ENCODE measurements around the gene TBC1D10A.
A peak's percentile ranks its signal among the peaks of the same experiment; 100 is the strongest.

Gene TBC1D10A

DNA sequence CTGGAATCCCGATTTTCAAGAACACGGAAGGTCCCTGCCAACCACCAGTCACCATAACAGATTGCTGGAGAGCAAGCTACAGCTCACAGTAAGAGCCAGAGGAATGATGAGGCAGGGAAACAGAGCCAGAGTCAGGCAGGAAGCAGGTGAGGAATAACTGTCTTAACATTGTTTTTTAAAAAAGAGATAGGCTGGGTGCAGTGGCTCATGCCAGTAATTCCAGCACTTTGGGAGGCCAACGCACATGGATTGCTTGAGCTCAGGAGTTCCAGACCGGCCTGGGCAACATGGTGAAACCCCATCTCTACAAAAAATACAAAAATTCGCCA, 24.0 kb downstream of the TBC1D10A start:
- no peak for DNase-seq

DNA sequence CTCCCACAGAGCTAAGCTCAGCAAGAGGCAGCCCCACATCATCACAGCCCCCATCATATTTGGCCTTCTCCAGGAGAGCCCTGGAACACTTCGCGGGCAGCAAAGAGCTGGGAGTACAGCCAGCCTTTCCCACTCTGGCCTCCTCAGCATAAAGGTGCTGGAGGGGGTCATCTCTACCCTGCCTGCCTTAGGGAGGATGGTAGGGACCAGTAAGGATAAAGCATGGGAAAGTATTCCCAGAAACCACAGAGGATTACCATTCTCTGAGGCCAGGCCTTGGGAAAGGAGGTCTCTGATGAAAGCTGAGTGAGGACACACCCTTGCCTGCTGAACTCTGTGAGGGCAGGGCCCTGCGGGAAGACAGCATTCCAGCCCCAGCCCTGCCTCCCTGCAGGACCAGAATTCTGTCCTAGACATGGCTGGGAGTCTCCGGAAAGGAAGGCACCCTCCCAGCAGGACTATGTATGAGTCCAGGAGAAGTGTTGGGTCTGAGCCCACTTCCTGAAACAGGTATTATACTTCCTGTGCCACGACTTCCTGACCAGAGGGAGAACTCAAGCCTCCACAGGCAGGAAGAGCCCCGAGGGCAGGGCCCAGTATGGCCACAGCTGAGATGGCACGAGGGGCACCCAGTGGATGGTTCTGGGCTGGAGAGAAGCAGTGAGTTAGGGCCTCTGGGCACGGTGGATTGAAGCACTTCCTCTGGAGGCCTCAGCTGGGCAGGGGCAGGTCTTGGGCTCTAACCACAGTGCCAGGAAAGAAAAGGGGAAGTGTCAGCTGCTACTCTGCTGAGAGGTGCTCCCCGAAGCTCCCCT, 24.5 kb downstream of the TBC1D10A start:
- DNase-seq, result peak in 10 of 56 donors; percentile 16 to 35 (median 22)

DNA sequence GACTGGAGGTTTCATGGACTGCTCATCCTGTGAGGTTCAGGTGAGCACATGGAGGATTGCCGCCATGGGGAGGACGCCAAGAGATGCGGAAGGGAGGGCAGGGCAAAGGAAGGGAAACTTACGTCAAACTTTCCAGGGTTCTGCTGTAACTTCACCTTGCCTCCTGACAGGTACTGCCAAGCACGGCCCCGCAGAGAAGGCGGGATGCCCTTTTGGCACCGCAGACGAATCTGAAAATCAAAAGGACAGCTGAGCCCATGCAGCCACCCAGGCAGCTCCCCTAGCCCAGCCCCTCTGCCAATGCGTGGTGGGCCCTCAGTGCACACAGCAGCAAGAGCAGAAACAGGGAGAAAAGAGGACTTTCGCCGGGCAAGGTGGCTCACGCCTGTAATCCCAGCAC, 27.4 kb downstream of the TBC1D10A start:
- DNase-seq, result no peak

DNA sequence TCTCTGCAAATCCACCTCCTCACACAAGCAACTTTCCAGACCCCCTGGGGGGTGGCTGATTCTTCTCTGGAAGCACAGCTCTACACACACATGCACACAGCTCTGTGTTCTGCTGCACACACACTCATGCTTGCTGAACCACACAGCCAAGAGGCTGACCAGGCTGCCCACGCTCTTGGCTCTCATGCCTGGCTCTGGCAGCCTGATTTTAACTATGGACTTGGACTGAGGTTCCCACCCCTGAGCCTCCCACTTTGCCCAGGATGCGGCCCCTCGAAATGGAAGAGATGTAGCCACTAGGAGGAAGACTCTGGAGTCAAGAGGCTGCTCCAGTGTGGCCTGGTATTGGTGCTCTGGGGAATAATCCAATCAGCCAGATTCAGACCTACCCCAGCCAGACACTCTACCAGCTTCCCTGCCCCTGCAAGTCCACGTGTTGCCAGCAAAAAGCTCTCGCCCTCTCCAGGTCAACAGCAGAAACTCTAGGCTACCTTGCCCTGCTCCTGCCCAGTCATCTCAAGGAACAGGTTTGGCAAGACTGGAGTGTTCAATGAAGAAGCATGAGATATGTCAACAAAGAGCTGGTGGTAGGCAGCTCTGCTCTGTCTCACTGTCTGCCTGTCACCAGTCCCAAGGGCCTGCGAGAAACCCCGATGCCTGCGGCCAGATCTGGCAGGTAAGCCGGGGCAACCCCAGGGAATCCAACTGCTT, 28.6 kb downstream of the TBC1D10A start:
- DNase-seq, result no peak

DNA sequence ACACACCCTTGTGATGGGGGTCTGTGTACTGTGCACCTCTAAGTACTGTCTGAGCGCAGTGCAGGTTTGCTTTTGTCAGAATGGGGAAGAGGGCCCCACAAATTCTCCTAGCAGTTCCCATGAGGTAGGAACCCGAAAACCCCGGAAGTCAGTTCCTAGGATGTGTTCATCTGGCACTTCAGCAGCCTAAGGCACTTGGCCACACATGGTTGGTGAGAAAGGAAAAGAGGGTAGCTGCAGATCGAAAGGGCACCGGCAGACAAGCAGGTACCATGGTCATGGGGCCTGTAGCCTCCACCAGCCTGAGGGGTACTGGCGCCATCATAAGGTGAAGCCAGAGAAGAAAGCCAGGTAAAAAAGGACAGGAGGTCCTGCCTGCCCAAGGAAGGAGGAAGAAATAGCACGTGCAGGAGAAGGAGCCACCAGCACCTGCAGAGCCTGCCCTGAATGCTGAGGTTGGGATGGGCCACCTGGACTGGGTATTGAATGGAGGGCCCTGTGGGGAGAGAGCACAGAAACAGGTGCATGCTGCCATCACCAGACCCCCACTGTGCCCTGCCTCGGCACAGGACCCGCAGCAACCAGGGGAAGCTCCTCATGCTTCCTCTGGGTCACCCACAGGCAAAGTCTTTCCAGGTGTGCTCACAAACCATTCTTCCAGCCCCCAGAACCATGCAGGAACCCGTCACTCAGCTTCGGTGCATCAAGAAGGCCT, 29.3 kb downstream of the TBC1D10A start:
- DNase-seq, result no peak

DNA sequence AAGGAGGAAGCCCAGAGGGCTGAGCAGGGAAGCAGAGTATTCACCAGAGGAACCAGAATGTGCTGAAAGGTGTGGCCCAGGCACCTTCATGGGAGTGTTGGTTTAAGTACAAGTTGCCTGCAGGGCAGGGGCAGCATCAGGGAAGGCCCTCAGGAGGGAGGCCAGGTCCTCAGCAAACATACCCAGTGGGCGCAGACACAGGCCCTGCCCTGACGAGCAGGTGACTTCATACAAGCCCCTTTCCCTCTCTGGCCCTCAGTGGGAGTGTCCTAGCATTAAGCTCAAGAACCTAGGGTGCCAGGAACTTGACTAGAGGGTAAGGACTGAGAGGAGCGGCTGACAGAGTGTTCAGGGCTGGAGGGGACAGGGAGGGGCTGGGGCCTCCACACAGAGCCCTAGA, 29.9 kb downstream of the TBC1D10A start:
- DNase-seq, result no peak

DNA sequence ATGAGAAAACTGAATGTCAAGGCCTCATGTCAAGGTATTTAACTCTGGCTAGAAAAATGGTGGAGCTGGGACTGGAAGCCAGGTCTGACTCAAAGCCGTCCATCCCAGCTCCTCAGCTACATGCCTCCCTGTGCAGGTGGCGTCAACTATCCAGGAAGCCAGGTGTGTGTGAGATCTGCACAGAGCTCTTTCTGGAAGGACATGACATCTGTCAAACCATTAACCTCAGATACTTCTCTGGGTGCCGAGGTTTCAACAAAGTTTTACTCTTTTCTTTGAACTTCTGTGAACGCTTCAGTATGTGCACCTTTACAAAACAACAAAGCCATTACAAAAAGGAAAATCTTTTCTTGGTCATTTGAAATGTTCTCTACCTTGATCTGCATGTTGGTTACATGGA, 30.4 kb downstream of the TBC1D10A start:
- no peak for DNase-seq

DNA sequence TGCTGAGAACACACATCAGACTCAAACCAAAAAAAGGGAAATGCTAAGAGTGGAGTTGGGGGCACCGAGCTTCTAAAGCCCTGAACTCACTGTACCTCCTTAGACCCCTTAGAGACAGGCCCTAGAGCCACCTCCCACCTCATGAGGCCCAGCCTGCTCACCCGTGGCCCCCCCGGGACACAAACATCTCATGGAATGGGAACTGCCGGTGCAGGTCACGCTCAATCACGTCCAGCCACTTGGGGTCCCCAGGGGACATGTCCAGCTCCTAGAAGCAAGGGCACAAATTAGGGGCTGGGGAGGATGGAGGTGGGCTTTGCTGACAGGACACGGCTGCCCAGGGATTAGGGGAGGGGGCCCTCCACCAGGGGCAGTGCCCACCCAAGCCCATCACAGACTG, 31.2 kb downstream of the TBC1D10A start:
- no peak for DNase-seq

DNA sequence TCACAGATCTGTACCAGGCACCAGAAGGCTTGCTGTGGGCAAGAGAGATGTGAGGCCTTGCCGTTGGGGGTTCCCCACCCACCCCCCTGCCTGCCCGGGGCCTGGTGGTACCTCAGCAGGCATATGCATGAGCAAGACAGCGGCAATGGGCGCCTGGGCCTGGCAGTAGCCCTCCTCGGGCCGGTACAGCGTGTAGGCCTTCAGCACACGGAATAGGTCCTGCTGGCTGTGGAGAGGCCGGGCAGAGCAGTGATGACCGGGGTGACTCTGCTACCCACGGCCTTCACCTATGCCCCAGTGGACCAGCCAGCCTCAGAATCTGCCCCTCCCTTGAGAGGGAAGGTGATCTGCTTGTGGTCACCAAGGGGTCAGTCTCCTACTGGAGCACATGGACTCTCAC, 31.9 kb downstream of the TBC1D10A start:
- no peak for DNase-seq

DNA sequence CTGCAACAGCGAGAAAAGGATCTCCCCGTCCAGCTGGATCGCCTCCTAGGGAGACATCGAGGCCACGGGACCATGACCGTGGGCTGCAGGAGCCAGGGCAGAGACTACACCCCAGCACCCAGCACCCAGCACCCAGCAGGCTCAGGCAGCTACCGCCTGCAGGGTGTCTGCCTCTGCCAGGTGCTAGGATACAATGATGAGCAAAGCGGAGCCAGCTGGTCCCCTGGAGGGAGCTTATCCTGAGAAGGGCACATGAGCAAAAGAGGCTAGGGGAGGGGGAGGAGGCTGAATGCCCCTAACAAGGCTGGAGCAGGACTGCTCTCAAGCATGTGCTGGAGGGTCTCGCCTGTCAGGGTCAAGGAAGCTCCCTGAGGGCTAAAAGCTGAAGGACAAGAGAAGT, 32.7 kb downstream of the TBC1D10A start:
- no peak for DNase-seq

DNA sequence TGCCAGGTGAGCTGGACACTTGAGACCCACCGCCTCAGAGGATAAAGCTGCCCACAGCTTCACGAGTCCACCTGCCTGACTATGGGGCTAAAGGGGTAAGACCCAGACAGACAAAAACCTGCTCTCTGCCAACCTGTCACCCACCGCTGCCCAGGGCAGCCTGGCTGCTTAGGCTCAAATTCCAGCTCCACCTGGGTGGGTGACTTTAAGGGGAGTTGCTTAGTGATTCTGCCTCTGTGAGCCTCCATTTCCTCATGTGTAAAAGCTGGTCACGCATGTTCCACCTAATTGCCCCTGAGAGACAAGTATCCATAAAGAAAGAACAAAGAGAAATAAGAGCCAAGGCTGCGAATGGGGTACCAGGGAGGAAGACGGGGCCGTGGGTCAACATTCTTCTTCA, 33.7 kb downstream of the TBC1D10A start:
- no peak for DNase-seq

DNA sequence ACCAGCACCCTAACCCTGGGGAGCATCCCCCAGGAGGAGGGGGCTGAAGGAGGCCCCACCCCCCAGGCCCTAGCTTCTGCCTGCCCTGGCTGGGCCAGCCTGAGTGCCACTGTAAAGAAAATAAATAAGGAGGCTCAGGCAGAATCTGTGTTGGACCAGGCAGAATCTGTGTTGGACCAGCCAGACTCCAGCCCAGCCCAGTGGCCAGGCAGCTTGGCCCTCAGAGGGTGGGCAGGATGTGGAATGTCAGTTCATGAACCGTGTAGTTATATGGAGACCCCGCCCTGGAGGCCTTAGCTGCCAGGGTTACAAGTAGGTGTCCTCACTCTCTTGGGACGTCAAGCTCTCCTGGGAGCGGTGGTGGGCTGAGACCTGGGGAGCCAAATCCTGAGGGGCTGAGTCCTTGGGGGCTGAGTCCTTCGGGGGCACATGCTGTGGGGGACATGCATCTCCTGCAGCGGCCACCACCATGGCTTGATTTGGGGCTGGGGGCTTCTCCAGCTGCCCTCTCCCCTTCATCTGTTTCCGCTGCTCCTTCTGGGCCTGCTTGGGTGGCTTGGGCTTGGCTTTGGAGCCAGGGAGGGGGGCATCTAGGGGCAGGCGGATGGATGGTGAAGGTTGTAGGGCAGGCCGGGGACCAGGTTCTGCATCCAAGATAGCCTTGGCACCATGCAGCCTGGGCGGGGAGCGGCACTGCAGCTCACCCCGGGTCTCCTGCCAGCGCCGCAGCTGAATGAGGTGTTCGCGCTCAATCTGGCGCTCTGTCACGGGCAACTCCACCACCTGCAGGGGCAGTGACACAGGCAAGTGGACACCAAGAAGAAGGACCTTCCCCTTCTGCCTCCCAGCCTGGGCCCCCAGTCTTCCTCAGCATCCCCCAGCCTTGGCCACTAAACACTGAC, 34.4 kb downstream of the TBC1D10A start:
- peak in 2 of 56 donors; percentile 15 to 17 for DNase-seq

DNA sequence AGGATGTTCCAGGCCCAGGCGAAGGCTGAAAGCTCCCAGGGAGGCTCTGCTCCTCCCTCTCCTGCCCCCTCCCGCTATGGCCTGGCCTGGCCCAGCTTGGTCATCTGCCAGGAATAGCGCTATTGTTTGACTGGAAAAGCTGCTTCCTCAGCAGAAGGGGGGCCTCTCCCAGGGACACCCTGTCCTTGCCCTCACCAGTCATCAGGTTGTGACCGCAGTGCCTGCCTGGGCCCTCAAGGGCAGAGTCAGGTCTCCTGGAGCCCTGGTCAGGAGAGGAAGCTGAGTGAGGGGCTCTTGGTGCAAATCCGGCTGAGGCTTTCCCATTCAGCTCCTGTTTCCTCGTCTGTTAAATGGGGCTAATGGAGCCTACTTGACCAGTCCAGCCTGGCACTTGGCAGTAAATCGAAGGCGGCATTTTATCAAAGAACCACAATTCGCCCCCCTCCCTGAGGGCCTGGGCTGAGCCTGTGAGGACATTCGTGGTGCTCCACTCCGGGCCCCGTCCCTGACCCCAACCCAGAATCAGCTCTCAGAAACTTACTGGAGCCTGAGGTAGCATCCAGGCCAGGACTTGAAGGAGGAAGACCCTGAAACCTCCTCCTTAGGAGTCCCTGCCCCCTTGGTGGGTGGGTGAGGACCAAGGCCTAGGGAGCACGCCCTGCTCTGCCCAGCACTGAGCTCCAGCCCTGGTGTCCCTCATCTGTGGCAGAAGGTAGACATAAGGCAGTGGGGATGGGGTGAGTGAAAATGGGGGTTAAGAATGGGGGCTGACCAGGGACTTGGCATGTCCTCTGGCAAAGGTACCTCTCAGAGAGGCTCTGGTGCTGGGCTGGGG, 35.5 kb downstream of the TBC1D10A start:
- peak in 53 of 56 donors; percentile 25 to 90 (median 69) for DNase-seq

DNA sequence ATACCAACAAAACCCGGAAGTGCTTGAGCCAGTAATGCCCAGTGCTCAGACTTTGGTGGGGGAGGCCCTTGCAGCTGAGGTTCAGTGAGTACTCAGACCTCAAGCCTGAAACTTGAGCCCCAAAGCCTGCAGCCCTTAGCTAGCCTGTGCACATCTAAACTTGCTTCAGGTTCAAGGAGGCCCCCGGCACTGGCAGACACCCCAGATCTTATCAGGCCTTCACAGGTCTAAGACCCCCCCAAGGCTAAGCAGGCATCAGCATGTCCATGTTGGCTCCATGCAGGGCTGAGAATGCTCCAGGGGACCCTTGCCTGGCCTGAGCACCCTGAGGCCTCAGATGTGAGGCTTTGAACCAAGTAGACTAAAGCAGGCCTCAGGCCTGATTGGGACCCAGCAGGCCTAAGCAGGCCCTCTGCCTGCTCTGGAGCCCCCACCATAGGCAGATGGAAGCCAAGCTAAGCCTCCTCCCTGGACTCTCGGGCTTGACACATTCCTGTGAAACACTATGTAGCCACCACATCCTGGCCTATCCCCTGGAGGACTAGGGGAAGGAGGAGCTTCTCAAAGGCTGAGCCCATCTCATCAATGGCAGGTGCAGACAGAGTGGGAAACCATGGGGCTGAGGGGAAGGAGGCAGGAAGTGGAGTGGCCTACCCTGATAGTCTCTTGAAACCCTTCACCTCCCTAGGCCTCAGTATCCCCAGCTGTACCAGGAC, 36.2 kb downstream of the TBC1D10A start:
- peak in 2 of 56 donors; percentile 16 to 27 for DNase-seq

DNA sequence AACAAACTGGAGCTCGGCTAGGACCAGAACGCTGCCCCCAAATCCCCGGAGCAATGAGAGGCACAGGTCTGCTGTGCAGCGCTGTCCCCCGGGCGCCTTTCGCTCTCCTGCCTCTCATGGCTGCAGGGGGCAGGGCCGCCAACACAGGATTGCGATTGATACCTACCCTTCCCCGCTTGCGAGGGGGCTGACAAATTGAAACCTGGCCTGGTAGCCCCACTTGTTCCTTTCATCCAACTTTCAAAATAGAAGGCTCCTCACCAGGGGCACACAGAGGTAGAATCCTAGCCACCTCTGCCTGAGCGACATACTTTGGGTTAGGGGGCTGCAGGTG, 36.8 kb downstream of the TBC1D10A start:
- DNase-seq, result no peak

DNA sequence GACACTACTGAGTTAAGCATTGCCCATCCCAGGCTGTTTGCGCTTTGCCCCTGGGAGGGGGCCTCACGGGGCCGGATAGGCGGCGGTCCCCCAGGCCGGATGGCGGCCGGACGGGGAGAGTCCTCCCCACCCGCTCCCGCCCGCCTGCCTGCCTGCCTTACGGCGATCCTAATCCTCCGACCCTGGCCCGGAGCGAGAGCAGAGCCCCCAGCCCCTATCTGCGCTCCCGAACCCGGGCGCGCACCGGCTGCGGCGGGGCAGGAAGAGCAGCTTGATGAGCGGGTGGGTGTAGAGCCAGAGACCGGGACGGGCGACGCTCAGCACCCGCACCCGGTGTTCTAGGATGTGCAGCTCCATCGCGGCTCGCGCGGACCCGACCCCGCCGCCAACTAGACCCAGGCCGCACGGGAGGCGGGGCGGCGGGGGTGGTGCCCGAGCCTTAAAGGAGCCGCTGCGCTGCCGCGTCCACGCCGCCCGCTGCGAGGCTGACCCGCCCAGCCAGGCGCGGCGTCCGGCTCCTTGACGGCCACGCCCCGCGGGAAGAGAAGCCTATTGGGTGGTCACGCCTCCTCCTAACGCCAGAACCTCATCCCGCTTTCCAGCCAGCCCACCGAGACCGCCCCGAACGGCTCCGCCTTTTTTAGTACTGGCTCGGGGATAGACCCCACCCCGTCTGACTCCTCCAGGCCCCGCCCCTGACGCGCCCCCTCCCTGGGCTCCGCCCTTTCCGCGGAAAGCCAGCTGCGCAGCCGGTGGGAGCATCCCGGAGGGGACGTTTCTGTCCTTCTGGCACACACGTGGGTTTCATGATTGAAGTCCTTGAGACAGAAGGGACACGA, 37.4 kb downstream of the TBC1D10A start, which contains the start of gene CASTOR1:
Gene CASTOR1 (minus strand): TSS at position 365 of the 839 bp plus-strand sequence. CDS start 8 bp downstream, at position 357.
- DNase-seq, result peak; percentile 39 to 99 (median 95)

DNA sequence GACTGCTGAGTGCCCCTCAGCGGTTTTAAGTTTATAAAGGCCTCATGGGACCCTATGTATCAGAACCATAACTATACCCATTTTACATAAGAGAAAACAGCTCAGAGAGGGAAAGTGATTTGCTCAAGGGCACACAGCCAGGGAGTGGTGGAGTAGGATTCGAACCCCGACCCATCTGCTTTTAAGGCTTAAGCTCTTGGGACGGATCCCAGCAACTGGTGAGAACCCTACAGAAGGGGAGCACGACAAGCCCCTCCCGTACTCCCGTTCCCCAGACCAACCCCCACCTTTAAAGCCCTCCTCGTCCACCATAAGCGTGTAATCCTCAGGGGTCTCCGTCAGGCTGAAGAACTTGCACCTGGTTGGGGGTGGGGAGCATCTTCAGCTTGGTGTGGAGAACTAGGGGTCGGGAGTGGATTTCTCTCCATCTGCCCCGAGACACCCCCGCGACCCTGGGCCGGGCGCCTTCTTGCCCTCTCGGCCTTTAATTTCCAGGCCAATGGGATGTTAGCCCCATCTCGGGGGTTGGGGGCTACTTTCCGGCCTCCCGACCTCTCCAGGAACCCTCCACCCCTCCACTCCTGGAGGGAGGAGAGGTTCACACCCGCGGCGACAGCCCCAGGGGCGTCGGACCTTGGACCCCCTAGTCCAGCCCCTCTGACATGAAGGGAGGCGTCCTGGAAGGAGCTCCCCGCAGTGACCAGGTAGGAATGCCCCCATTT, 38.2 kb downstream of the TBC1D10A start:
- DNase-seq, result no peak
